ENCODE measurements around the gene SLC19A3.

DNA sequence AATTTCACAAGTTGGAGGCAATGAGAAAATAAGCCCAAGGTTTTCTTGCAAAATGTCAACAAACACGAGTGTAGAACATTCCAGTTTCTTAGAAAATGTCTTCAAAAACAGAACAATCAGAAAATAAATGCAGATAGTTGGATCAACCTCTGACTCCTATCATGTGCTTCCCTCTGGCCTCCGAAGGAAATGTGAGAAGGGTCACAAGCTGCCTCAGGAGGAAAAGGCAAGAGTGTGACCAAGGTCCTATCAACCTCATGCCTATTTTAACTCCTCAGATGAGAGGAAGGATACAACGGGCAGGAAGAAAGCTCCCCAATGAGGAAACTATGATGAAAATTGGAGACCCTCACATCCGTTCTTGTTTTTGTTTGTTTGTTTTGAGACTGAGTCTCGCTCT lies 43.3 kb downstream of the SLC19A3 start:
- TF ChIP-seq, protein P1, sequence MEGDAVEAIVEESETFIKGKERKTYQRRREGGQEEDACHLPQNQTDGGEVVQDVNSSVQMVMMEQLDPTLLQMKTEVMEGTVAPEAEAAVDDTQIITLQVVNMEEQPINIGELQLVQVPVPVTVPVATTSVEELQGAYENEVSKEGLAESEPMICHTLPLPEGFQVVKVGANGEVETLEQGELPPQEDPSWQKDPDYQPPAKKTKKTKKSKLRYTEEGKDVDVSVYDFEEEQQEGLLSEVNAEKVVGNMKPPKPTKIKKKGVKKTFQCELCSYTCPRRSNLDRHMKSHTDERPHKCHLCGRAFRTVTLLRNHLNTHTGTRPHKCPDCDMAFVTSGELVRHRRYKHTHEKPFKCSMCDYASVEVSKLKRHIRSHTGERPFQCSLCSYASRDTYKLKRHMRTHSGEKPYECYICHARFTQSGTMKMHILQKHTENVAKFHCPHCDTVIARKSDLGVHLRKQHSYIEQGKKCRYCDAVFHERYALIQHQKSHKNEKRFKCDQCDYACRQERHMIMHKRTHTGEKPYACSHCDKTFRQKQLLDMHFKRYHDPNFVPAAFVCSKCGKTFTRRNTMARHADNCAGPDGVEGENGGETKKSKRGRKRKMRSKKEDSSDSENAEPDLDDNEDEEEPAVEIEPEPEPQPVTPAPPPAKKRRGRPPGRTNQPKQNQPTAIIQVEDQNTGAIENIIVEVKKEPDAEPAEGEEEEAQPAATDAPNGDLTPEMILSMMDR (IDR thresholded peaks at IDR 0.05), result no peak
- no peak for TF ChIP-seq POLR2A (IDR thresholded peaks at IDR 0.05)
